GM18907 (cell line): ENCODE data around the gene KYNU.

Experiments
- ATAC-seq: cut with Tn5 transposase; IDR thresholded peaks from one replicate; pipeline ENCODE4 v1.9.1; 2021; ENCODE audit warnings: mild to moderate bottlenecking, moderate library complexity; ENCODE audit not compliant: unreplicated experiment

Gene KYNU

GRCh38 chr2:142954493-142954892, 77.0 kb downstream of the KYNU start:
- ATAC-seq: no peak

DNA sequence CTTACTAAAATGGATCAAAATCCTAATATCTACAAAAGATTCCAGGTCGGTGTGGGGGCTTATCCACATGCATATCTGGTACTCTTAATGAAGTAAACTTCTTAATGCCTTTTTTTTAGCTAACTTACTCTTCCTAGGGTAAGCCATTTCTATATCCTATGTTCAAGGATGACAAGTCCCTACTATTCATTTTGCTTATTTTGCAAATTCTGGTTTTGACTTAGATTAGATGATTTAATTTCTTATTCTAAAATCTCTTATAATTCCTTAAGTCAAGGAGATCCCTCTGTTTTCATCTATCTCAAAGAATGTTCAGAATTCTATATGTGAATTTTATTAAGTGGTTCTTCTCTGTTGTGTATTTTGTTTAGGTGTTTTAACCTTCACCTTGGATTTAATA, 79.7 kb downstream of the KYNU start:
- no peak for ATAC-seq

- no peak for ATAC-seq
These were observed 83.7 kb downstream of the KYNU start for GRCh38 chr2:142961202-142961601.

DNA sequence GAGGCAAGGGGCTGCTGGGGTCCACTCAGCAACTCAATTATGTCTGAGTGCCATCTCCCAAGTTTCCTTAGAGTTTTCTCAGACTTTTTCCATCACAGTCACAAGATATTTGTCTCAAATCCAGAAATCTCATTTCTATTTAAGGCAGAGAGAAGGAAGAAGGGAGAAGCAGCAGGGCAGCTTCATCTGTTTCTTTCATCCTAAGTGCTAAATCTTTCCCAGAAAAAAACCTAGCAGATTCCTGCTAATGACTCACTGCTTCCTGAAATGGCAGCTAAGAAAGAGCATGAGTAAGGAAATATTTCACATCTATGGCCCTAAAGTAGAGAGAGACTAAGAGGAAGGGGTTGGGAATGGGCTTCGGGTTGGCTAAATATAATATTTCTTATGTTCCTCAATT, 88.0 kb downstream of the KYNU start:
- no peak for ATAC-seq

- no peak for ATAC-seq
These were observed 88.8 kb downstream of the KYNU start for GRCh38 chr2:142966284-142966683.

GRCh38 chr2:142967060-142967459, 89.6 kb downstream of the KYNU start:
- ATAC-seq: no peak

- no peak for ATAC-seq
These were observed 95.8 kb downstream of the KYNU start for GRCh38 chr2:142973160-142973821.

- peak; percentile 19 for ATAC-seq
These were observed 96.4 kb downstream of the KYNU start for GRCh38 chr2:142973822-142974207.

DNA sequence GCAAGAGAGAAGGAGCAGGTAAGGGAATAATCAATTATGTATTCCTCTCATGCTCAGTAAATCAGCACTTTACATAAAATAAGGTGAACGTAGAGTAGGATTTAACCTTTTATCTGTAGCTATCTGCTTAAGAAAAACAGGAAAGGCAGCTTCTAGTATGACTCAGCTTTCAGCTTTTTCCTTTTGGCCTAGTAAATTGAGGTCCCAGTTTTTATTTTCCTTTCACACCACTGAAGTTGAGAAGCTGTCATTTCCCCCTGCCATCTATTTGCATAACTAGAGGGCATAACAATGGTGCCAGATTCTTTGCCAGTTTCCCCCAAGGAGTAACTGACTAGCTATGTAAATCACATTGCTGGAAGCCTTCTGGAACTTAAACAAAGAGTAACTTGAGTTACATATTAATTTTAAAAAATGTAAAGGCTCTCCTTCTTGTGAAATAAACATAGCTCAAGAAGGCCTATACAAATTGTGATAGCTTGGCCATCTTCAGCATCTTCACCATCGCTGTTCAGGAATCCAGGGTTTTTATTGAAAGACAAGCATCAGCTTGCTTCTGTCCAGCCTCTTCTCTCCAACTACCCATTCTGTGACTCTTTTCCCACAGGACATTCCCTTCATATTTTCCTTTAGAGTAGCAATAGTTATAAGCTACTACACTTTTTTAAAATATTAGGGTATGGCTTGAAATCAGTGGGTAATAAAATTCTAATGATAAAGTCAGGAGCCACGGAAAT, 97.0 kb downstream of the KYNU start:
- peak; percentile 68 for ATAC-seq

DNA sequence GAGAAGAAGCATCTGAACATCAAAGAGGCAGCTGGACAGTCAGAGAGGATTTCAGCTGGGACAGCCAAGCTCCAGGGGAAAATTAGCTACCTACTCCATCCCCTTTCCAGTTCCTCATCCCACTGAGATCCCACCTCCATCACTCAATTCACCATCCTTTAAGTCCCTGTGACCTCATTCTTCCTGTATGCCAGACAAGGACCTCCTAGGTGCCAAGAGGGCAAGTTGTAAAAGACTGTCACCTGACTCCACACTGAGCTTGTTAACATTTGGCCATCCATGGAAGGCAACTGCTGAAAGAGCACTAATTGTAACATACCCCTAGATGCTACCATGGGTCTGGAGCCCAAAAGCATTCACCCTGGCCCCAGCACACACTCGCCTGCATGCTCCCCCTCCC, 97.8 kb downstream of the KYNU start:
- ATAC-seq: no peak

DNA sequence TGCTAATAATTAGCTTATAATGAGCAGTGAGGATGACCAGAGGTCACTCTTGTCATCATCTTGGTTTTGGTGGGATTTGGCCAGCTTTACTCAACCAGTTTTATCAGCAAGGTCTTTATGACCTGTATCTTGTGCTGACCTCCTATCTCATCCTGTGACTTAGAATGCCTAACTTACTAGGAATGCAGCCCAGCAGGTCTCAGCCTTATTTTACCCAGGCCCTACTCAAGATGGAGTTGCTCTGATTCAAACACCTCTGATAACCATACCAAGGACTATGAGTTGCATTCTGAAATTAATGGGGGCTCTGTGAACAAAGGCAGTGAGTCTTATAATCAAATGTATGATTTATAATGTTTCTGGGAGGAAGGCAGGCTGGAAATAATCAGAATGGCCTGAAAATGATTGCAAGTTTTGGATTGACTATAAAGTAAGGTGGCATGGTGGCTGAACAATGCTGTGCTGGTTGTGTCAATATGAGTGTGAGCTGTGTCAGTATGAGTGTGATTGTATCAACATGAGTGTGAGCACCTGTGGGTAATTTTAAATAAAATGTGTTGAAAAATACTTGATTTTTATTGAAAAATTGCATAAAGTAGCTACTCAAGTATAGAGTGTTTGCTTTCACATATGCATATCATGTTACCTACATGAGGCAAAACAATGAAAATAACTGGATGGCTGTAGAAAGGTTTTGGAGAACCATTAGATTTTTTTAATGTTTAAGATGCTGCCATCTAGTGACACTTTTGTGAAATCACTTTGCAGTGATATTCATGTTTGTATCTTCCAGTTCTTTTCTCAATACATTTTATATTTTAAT, 103.0 kb downstream of the KYNU start:
- ATAC-seq: peak; percentile 47

DNA sequence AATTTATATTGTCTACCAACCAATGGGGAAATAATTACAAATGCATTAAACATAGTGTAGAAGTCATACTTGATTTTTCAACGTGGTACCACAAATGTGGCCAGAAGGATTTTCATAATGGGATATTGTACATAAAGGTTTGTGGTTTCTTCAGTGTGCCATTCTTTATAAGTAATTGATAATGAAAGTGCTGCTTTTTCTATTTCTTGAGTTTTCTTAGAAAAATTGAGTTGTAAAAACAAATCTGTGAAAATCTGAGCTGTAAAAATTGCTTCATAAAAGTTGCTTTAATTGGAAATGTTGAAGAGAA, 103.6 kb downstream of the KYNU start:
- no peak for ATAC-seq

- no peak for ATAC-seq
These were observed 104.3 kb downstream of the KYNU start for GRCh38 chr2:142981756-142982155.

DNA sequence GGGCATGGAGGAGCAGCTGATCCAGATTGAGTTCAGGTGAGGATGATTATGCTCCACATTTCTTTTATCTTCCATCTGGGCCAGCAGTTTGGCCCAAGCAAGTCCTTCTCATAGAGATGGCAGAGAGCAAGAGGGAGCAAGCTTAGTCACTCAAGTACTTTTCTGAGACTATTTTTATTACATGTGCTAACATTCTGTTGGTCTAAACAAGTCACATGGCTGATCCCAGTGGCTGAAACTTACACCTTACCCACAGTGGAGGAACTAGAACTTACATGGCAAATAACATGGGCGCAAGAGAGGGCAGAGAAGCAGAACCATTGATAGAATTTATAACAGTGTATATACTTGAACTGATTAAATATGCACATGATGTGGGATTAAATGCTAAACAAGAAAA, 105.7 kb downstream of the KYNU start:
- peak; percentile 79 for ATAC-seq

GRCh38 chr2:142984657-142985056, 107.2 kb downstream of the KYNU start:
- ATAC-seq: no peak

DNA sequence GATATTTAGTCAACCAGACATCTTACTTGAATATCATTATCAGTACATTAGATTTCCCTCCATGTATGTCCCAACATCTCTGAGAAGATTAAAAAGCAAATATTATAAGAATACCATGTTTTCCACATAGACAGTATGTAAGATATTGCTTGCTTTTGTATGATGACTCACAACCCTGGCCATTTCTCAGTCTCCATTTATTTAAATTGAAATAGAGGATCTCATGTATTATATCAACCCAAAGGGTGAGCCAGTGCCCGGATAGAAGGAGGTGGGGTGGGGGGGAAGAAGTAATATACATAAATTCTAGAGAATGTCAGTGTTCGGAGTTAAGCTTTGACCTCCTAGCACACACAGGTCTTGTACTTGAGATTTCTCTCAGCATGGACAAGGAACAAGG, 109.6 kb downstream of the KYNU start:
- ATAC-seq: no peak

DNA sequence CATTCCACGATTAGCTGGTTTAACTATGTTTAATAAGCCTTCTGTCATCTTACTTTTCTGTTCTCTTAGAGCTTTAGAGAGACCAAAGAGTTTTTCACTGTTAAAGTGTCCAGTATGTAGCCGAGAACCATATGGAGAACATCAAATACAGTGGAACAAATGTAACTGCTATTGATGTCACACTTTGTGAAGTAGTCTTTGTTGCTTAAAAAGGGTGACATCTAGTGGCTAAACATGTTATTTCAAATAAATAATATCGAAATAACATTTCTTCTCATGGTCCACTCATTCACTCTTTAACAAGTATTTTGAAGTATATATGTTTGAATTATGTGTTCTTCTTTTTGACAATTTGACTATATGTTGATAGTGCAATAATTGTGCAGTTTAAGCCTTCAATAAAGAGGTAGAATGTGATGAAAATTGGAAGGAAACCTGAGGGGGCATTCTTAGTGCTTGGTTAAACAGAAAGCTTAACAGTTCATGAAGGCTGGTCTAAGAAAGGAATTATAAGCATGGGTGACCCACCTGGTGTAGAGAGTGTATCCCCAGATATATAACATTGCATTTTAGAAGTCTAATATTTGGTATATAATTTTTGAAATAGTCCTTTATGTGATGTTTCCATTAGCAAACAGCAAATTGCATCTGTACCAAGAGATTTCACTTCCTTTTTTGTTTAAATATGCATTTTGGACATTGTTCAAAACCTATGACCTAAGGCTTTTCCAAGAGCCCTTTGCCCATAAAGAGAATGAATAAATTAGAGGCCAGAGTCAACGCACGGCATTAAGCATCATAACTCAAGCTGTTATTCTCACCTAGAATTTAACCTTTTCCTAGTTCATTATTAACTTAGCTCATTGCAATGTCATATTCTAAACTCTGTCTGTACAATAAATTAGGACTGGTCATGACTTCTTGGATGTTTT, 112.1 kb downstream of the KYNU start:
- ATAC-seq: peak; percentile 84

DNA sequence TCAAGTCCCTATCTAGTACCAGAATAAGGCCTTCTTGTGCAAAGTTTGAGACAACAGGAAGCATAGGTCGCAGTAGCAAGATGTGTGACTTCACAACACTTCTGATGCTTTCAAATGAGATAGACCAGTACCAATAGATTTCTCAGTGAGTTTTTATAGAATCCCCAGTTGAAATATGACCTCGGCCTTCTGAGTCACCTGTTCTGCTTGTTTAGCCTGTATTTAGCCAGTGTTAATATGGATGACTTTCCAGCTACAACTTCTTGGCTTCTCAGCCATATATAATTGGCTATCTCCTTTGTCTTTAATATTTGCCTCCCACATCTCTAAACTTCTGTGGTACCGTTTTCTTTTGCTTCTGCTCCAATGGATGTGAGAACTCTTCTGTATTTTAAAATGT, 113.8 kb downstream of the KYNU start:
- no peak for ATAC-seq

DNA sequence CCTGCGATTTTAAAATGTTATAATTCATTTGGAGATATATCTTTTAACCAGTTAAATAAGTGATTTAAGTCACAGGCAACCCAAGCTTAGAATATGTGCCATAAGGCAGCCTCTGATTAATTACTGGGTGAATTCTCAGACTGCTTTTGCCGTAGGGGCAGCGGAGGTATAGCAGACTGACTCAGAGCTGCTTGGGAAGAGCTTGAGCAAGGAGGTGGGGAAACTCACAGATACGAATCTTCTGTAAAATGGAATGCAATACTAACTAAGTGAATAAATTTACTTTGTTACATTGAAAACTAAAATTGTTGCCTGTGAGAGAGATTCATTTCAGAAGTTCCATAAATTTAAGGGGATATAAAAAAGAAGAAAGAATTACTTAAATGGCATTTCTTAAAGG, 115.4 kb downstream of the KYNU start:
- ATAC-seq: no peak

GRCh38 chr2:142993771-142994170, 116.3 kb downstream of the KYNU start:
- no peak for ATAC-seq

- ATAC-seq: no peak
These were observed 117.2 kb downstream of the KYNU start for GRCh38 chr2:142994665-142995064.
